Measurements from ENCODE around the gene EPAS1.

The EPAS1 gene

GRCh38 chr2:46351098-46351749 lies 54.0 kb downstream of the EPAS1 start:
- no peak overlapping the region for H3K4me3 ChIP-seq (ENCODE audit: low read depth, low read length)
- no peak for DNase-seq (ENCODE audit: low read depth)
- TF ChIP-seq CTCF (IDR thresholded peaks at IDR 0.05; ENCODE audit: control insufficient read depth, extremely low read depth, insufficient read depth), result no peak

GRCh38 chr2:46351750-46352138 lies 54.5 kb downstream of the EPAS1 start:
- no peak for DNase-seq (ENCODE audit: low read depth)
- no peak for TF ChIP-seq CTCF (IDR thresholded peaks at IDR 0.05; ENCODE audit: control insufficient read depth, extremely low read depth, insufficient read depth)
- no peak overlapping the region for H3K4me3 ChIP-seq (ENCODE audit: low read depth, low read length)

- TF ChIP-seq CTCF (IDR thresholded peaks at IDR 0.05; ENCODE audit: control insufficient read depth, extremely low read depth, insufficient read depth), result no peak
- no peak for DNase-seq (ENCODE audit: low read depth)
- H3K4me3 ChIP-seq (ENCODE audit: low read depth, low read length), result no peak overlapping the region
Measured at GRCh38 chr2:46352621-46353020, 55.4 kb downstream of the EPAS1 start.

GRCh38 chr2:46353509-46353908 lies 56.3 kb downstream of the EPAS1 start:
- DNase-seq (ENCODE audit: low read depth), result no peak
- TF ChIP-seq CTCF (IDR thresholded peaks at IDR 0.05; ENCODE audit: control insufficient read depth, extremely low read depth, insufficient read depth), result no peak
- no peak overlapping the region for H3K4me3 ChIP-seq (ENCODE audit: low read depth, low read length)

- no peak overlapping the region for H3K4me3 ChIP-seq (ENCODE audit: low read depth, low read length)
- TF ChIP-seq CTCF (IDR thresholded peaks at IDR 0.05; ENCODE audit: control insufficient read depth, extremely low read depth, insufficient read depth), result no peak
- DNase-seq (ENCODE audit: low read depth), result no peak
Measured at GRCh38 chr2:46355756-46356155, 58.5 kb downstream of the EPAS1 start.

GRCh38 chr2:46356991-46357390 lies 59.8 kb downstream of the EPAS1 start:
- DNase-seq (ENCODE audit: low read depth), result no peak
- no peak overlapping the region for H3K4me3 ChIP-seq (ENCODE audit: low read depth, low read length)
- TF ChIP-seq CTCF (IDR thresholded peaks at IDR 0.05; ENCODE audit: control insufficient read depth, extremely low read depth, insufficient read depth), result no peak

- no peak for DNase-seq (ENCODE audit: low read depth)
- TF ChIP-seq CTCF (IDR thresholded peaks at IDR 0.05; ENCODE audit: control insufficient read depth, extremely low read depth, insufficient read depth), result no peak
- H3K4me3 ChIP-seq (ENCODE audit: low read depth, low read length), result no peak overlapping the region
Measured at GRCh38 chr2:46358713-46359112, 61.5 kb downstream of the EPAS1 start.
